ENCODE data around the gene BTBD9.

Gene BTBD9

GRCh38 chr6:38323216-38323615 lies 316.5 kb downstream of the BTBD9 start:
- no peak for DNase-seq

DNA sequence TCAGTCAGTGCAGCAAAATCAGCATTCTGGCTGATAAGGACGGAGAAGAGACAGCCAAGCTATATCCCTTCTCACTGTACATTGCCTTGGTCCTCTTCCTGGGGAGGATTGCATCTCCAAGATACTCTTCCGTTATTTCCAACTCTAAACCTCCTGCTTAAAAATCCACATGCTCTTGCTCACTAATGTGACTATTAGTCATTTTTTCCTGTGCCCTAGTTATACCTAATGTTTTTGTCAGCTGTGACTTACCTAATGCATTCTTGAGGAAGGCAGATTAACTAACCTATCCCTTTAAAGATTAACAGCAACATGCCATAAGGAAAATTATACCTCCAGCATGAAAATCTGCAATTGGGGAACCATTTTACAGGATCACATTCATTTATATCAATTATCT lies 317.6 kb downstream of the BTBD9 start:
- no peak for DNase-seq

DNA sequence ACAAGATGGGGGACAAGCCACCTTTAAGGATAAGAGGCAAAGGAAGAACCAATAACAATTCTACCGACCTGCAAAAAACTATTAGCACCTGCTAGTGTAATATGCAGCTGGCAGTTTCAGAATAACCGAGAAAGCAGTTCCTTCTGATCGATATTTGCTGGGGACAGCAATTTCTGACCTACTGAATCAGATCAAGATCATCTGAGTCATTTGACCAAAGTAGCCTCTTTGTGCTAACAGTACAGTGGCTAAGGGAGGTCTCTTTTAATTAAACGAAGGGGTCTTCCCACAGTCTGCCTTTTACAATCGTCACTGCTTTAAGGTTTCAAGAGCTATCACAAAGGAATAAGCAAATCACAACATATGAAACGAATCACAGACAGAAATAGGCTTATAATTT lies 318.9 kb downstream of the BTBD9 start:
- DNase-seq: no peak

DNA sequence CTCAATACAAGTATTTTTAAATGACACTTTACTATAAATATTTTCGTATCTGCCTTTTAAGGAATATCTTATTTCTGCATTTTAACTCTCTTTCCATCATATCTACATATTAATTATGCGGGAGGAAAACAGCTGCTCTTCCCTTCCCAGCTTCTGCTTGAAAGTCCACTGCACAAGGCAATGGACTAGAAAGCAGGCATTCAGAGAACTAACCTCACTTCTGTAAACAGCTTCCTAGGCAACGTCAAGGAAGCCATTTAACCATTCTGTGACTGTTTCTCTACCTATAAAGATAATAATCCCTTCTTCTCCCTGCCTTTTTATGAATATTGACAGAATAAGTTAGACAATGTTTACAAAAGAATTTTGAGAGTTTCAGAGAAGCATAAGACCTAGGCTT lies 319.4 kb downstream of the BTBD9 start:
- DNase-seq: no peak

GRCh38 chr6:38319256-38320212 lies 320.2 kb downstream of the BTBD9 start:
- DNase-seq: no peak

GRCh38 chr6:38316099-38316868 lies 323.4 kb downstream of the BTBD9 start:
- no peak for DNase-seq

- DNase-seq: no peak
Observed at GRCh38 chr6:38311201-38311600, 328.5 kb downstream of the BTBD9 start.

- DNase-seq: no peak
Observed at GRCh38 chr6:38310061-38310460, 329.7 kb downstream of the BTBD9 start.

- no peak for DNase-seq
Observed at GRCh38 chr6:38307740-38308139, 332.0 kb downstream of the BTBD9 start.

DNA sequence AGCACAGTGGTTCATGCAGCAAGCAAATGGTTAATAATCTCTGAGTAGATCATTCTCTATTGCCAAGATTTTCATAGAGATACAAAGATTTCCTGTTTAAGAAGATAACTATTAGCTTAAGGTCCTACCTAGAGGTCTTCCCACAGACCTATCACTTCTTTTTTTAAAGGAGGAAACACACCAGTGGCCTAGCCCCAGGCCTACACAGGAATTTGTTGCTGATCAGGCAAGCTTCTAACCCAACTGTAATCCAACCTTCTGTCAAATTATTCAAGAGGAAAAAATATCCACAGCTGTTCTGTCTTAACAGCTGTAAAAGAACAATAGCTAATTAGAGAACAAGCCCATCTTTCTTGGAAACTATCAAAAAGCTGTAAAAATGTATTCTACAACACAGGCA lies 332.8 kb downstream of the BTBD9 start:
- DNase-seq: no peak

- no peak for DNase-seq
Observed at GRCh38 chr6:38305995-38306681, 333.6 kb downstream of the BTBD9 start.

- no peak for DNase-seq
Observed at GRCh38 chr6:38302838-38303237, 336.9 kb downstream of the BTBD9 start.

DNA sequence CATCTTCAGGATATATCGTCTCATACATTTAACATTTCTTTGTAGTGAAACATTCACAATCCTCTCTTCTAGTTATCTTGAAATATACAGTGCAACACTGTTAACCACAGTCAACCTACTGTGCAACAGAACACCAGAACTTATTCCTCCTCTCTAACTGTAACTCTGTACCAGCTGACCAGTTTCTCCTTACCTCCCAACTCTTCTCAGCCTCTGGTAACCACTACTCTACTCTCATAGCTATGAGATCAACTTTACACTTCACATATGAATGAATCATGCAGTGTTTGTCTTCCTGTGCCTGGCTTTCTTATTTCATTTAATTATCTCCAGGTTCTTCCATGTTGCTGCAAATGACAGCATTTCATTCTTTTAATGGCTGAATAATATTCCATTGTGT lies 337.6 kb downstream of the BTBD9 start:
- no peak for DNase-seq

- no peak for DNase-seq
Observed at GRCh38 chr6:38290133-38290799, 349.5 kb downstream of the BTBD9 start.

GRCh38 chr6:38287487-38287886 lies 352.2 kb downstream of the BTBD9 start:
- DNase-seq: no peak

- no peak for DNase-seq
Observed at GRCh38 chr6:38284802-38285394, 354.8 kb downstream of the BTBD9 start.

DNA sequence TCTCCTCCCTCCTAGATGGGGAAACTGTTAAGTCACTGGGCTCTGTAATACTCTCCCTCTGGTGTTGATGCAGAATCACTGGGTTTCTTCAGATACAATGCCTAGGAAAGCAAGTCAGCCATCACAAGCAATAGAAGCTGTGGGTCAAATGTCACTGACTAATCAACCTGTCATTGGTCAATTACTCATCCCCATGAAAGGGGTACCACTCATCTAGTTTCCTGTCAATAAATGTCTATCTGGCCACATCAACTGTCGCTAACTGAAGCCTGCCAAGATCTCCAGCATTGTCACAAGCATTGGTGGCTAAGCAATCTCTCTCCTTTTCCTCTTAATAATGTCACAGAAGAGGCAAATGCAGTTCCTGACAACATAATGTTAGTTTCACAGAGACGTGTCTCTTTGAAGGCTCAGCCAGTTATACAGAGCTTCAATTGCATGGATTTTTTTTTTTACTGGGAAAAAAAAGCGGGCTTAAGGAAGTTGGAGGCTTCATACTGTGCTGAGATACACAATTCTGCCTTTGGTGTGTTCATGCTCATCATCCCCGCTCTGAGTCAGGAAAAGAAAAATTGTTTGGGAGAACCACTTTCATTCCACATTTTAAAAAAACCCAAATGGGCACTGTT lies 355.9 kb downstream of the BTBD9 start:
- no peak for DNase-seq

- DNase-seq: no peak
Observed at GRCh38 chr6:38282911-38283310, 356.8 kb downstream of the BTBD9 start.

DNA sequence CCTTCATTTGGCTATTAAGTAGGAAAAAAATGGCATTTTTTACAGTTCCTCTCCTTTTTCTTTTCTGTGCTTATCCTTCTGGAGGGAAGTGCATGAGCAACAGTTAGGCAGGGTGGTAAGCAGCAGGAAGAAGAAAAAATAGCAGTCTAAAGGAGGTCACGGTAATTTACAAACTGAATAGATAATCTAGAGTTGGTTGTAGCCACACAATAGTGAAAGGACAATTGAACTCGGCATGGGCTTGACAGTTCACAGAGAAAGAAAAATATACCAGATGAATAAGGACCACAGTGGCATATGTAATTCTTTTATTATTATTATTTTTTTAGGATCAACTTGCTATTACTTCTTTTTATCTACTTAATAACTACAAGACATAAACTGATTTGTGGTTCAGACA lies 358.6 kb downstream of the BTBD9 start:
- no peak for DNase-seq

GRCh38 chr6:38279963-38280588 lies 359.7 kb downstream of the BTBD9 start:
- no peak for DNase-seq

DNA sequence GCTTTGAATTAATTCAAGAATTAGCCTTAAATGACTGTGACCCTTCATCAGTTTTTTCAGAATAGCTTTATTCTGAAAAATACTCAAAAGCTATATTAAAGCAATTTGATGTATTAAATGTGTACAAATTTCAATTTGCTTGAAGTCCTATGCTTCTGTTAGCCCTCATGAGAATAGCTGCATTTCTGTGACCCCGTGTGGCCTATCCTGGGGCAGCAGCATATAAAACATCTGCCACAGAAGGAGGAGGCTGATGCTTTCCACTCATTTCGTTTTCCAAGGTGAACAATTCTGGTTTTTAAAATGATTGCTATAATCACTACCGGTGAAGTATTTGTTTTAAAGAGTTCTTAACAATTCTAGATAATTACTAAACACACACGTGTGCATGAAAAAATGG lies 360.3 kb downstream of the BTBD9 start:
- no peak for DNase-seq

DNA sequence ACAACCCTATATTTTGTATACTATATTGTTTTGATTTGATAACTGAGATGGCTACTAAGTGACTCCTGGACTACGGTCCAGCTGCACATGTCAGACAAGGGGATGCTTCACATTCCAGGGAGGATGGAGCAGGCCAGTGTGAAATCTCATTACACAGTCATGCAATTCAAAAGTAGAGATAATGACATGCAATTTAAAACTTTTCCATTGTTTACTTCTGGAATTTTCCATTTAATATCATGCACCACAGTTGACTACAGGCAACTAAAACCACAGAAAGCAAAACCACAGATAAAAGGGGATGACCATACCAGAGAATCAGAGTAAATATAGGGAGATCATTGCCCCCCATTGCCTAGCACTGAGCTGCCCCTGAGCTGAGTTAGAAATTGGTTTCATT lies 366.4 kb downstream of the BTBD9 start:
- no peak for DNase-seq
